Osteoblast (primary cell): ENCODE data around the gene NDUFS6. TPM values are rescaled to one million over a fixed set of nuclear protein-coding genes. Genes with fewer than 3 reads are reported as not detected.
A peak's percentile ranks its signal among the peaks of the same experiment; 100 is the strongest.

Source experiments
- DNase-seq: peaks from one replicate; pipeline ENCODE4 v3.0.0; 2011; ENCODE audit warnings: low spot score, mixed read lengths; ENCODE audit not compliant: insufficient read length; ENCODE audit errors: missing footprints
- H2AFZ ChIP-seq: 2 replicates; pipeline ENCODE4 v1.6.0; 2011; ENCODE audit warnings: mild to moderate bottlenecking, low read length
- H3K27ac ChIP-seq: 2 replicates; pipeline ENCODE4 v1.5.1; 2011; ENCODE audit warnings: mild to moderate bottlenecking, low read depth, low read length, moderate library complexity
- H3K27me3 ChIP-seq: 2 replicates; pipeline ENCODE4 v1.6.0; 2012; ENCODE audit warnings: mild to moderate bottlenecking, control low read depth, inconsistent platforms, low read length, moderate library complexity; ENCODE audit not compliant: insufficient read depth
- H3K36me3 ChIP-seq: 2 replicates; pipeline ENCODE4 v1.5.1; 2011; ENCODE audit warnings: mild to moderate bottlenecking, low read length, control low read depth, moderate library complexity; ENCODE audit not compliant: insufficient read depth
- H3K4me1 ChIP-seq: 2 replicates; pipeline ENCODE4 v1.5.1; 2011; ENCODE audit warnings: mild to moderate bottlenecking, low read length, control low read depth, moderate library complexity; ENCODE audit not compliant: insufficient read depth
- H3K4me2 ChIP-seq: 2 replicates; pipeline ENCODE4 v1.6.0; 2011; ENCODE audit warnings: mild to moderate bottlenecking, low read length; ENCODE audit not compliant: insufficient read depth
- H3K4me3 ChIP-seq: fragments of 200-600 bp; sonication (generic); 3 replicates; pipeline ENCODE4 v1.5.1; 2012; ENCODE audit warnings: mild to moderate bottlenecking, low read length, inconsistent platforms; ENCODE audit not compliant: insufficient read depth
- H3K79me2 ChIP-seq: 2 replicates; pipeline ENCODE4 v1.6.0; 2012; ENCODE audit warnings: mild to moderate bottlenecking, low read length, control low read depth, inconsistent platforms; ENCODE audit not compliant: insufficient read depth
- H3K9me3 ChIP-seq: 2 replicates; pipeline ENCODE4 v1.5.1; 2011; ENCODE audit warnings: low read depth, low read length, control low read depth
- H4K20me1 ChIP-seq: 2 replicates; pipeline ENCODE4 v1.6.0; 2012; ENCODE audit warnings: mild to moderate bottlenecking, low read length, control low read depth; ENCODE audit not compliant: insufficient read depth
- CTCF ChIP-seq: IDR thresholded peaks from 2 replicates; pipeline ENCODE4 v1.5.1; 2011; ENCODE audit warnings: mild to moderate bottlenecking, low read depth, low read length, moderate library complexity; ENCODE audit errors: extremely low read depth
- total RNA-seq: library from RNA; depleted of rRNA; stranded (reverse); fragments of >200 nt; gene quantifications from 2 replicates; pipeline ENCODE4 v1.2.3, GENCODE V29; 2012

Gene NDUFS6
- total RNA-seq, 1 donor: 23.9 TPM

GRCh38 chr5:1845696-1846095, 44.5 kb downstream of the NDUFS6 start:
- no peak for TF ChIP-seq CTCF
- no peaks in the 10 kb centered on the region for H3K9me3 ChIP-seq

DNA sequence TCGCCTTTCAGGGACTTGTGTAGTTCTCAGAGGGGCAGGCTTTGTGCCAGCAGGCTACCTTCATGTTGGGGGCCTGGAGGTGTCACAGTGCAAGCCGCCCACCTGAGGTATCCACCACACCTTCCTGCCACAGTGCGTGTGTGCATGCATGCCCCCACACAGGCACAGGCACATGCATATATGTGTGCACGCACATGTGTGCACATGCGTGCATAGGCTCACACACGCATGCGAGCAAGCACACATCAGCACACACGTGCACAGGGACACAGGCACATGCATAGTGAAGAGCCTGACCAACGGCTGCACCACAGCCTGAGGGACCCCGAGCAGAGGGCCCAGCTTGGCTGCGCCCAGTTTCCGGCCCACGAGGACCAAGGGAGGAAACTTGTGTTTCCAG, 45.4 kb downstream of the NDUFS6 start:
- no peak for TF ChIP-seq CTCF
- Histone ChIP-seq H3K4me3 (no peak overlapping the region), H3K36me3 (no peaks in the 10 kb centered on the region), H2AFZ (no peak overlapping the region), H3K27ac (no peak overlapping the region), H3K79me2 (no peaks in the 10 kb centered on the region), H3K4me1 (no peaks in the 10 kb centered on the region), H3K9me3 (no peaks in the 10 kb centered on the region), H3K27me3 (peaks cover 23% of the 10 kb centered on the region), H3K4me2 (no peak overlapping the region), H4K20me1 (no peaks in the 10 kb centered on the region)
- DNase-seq: no peak

More at GRCh38 chr5:1845696-1846095, 44.5 kb downstream of the NDUFS6 start:
- Histone ChIP-seq H3K4me3 (no peak overlapping the region), H3K36me3 (no peaks in the 10 kb centered on the region), H2AFZ (no peak overlapping the region), H4K20me1 (no peaks in the 10 kb centered on the region), H3K4me2 (no peak overlapping the region), H3K79me2 (no peaks in the 10 kb centered on the region), H3K4me1 (no peaks in the 10 kb centered on the region), H3K27me3 (peaks cover 14% of the 10 kb centered on the region), H3K27ac (no peak overlapping the region)
- peak; percentile 46 for DNase-seq

- Histone ChIP-seq H4K20me1 (no peaks in the 10 kb centered on the region), H3K27me3 (peaks cover 28% of the 10 kb centered on the region), H3K36me3 (no peaks in the 10 kb centered on the region), H3K9me3 (no peaks in the 10 kb centered on the region), H2AFZ (no peak overlapping the region), H3K79me2 (no peaks in the 10 kb centered on the region), H3K27ac (no peak overlapping the region), H3K4me2 (no peak overlapping the region), H3K4me3 (no peak overlapping the region), H3K4me1 (no peaks in the 10 kb centered on the region)
- TF ChIP-seq CTCF: no peak
- no peak for DNase-seq
These were observed 45.8 kb downstream of the NDUFS6 start for GRCh38 chr5:1847056-1847455.

GRCh38 chr5:1847611-1848010, 46.4 kb downstream of the NDUFS6 start:
- peaks cover 31% of the 10 kb centered on the region for H3K27me3 ChIP-seq
- H3K27ac ChIP-seq: no peak overlapping the region
- H3K79me2 ChIP-seq: no peaks in the 10 kb centered on the region
- no peak for DNase-seq
- no peak for TF ChIP-seq CTCF
- H3K9me3 ChIP-seq: no peaks in the 10 kb centered on the region
- H3K4me3 ChIP-seq: no peak overlapping the region
- H2AFZ ChIP-seq: no peak overlapping the region
- H3K4me1 ChIP-seq: no peaks in the 10 kb centered on the region
- no peaks in the 10 kb centered on the region for H4K20me1 ChIP-seq
- H3K4me2 ChIP-seq: no peak overlapping the region
- no peaks in the 10 kb centered on the region for H3K36me3 ChIP-seq
